Spleen (tissue), 11 donors: ENCODE measurements around the gene RIMS4. TPM values are rescaled to one million over a fixed set of nuclear protein-coding genes. Genes with fewer than 3 reads are reported as not detected.

Experiments
- DNase-seq: peaks from one replicate; pipeline ENCODE4 v3.0.0-alpha.2; 2020
- H3K27ac ChIP-seq, 8 donors: fragments of 200-600 bp; sonication (generic) in 7 of 8; 1 replicate in 4 of 8; 2 replicates in 4 of 8; pipeline versions ENCODE4 v1.5.0 to v1.8.0; 2016 to 2021; ENCODE audit warnings: inconsistent platforms in 4 of 8, mild to moderate bottlenecking in 4 of 8, moderate library complexity in 1 of 8
- H3K27me3 ChIP-seq, 7 donors: fragments of 200-600 bp; sonication (generic) in 6 of 7; replicated peaks in 1 of 7; 1 replicate in 4 of 7; 2 replicates in 3 of 7; pipeline versions ENCODE4 v1.5.0 to v1.8.0; 2016 to 2021; ENCODE audit warnings: inconsistent platforms in 3 of 7, mild to moderate bottlenecking in 1 of 7
- H3K36me3 ChIP-seq, 6 donors: fragments of 200-600 bp; sonication (generic) in 5 of 6; 1 replicate in 4 of 6; 2 replicates in 2 of 6; pipeline versions ENCODE4 v1.5.0 to v1.8.0; 2016 to 2021; ENCODE audit warnings: inconsistent platforms in 2 of 6
- H3K4me1 ChIP-seq, 6 donors: fragments of 200-600 bp; sonication (generic) in 5 of 6; 1 replicate in 3 of 6; 2 replicates in 3 of 6; pipeline versions ENCODE4 v1.5.0 to v1.8.0; 2016 to 2021; ENCODE audit warnings: inconsistent platforms in 3 of 6
- H3K4me3 ChIP-seq, 8 donors: fragments of 200-600 bp; sonication (generic) in 7 of 8; 1 replicate in 4 of 8; 2 replicates in 4 of 8; pipeline versions ENCODE4 v1.5.0 to v1.8.0; 2016 to 2021; ENCODE audit warnings: inconsistent platforms in 4 of 8, mild to moderate bottlenecking in 4 of 8, moderate library complexity in 2 of 8
- H3K9me3 ChIP-seq, 8 donors: fragments of 200-600 bp; sonication (generic) in 7 of 8; 1 replicate in 4 of 8; 2 replicates in 4 of 8; pipeline versions ENCODE4 v1.5.0 to v1.8.0; 2016 to 2021; ENCODE audit warnings: inconsistent platforms in 4 of 8
- CTCF ChIP-seq, 11 experiments: fragments of 200-600 bp in 7 of 11; fragments of 450-650 bp in 4 of 11; sonication (generic) in 4 of 11; IDR thresholded peaks in 8 of 11; conservative IDR thresholded peaks in 3 of 11; 1 replicate in 7 of 11; 2 replicates in 4 of 11; pipeline versions ENCODE4 v1.4.0 to v1.8.0; 2016 to 2021; ENCODE audit warnings: antibody characterized with exemption in 11 of 11, inconsistent platforms in 4 of 11, mild to moderate bottlenecking in 1 of 11
- POLR2A ChIP-seq, 3 donors: fragments of 450-650 bp; IDR thresholded peaks; one replicate each; pipeline ENCODE4 v1.5.1; 2017; ENCODE audit warnings: antibody characterized with exemption in 3 of 3, mild to moderate bottlenecking in 1 of 3
- POLR2AphosphoS5 ChIP-seq, 3 donors: sonication (generic); formaldehyde crosslinking; IDR thresholded peaks; one replicate each; pipeline ENCODE4 v1.5.1; 2017; ENCODE audit warnings: antibody characterized with exemption in 3 of 3
- WGBS, 5 donors: extraction: QIAGEN DNeasy Blood & Tissue Kit in 3 of 5; methylation state at CpG; one replicate each; pipeline versions ENCODE4 v1.1.5 to v1.1.7; 2013 to 2018; 5-methylcytosine and 5-hydroxymethylcytosine counted together
- intact Hi-C: fragments of 100-400 bp; cut with DNase I; formaldehyde crosslinking; loops from one replicate; pipeline ENCODE4 v1.15.0; 2023; ENCODE audit warnings: low total_unique reads
- polyA plus RNA-seq, 3 donors: library from polyadenylated mRNA; stranded (reverse); fragments of 200-250 nt; gene quantifications; one replicate each; pipeline ENCODE4 v1.2.1, GENCODE V29; 2013
- total RNA-seq, 7 donors: library from RNA; depleted of rRNA in 3 of 7; stranded (reverse); fragments of >200 nt in 3 of 7; fragmentation: NEBNext Ultra II Directional in 4 of 7; extraction: Animal tissue kit (Norgen Biotek cat#: 25700) in 4 of 7; gene quantifications; one replicate each; pipeline versions ENCODE4 v1.1.0 to v1.2.1, GENCODE V29; 2016 to 2021
- donor health status: healthy with polysubstance abuse.
- donor health status: DM: no; HTN: no; CAD: no; lungs with moderate emphysema.
- donor health status: DM: no; HTN: no; CAD: no.
- donor health status: Bipolar disorder and iron deficiency.
- donor health status: healthy.
- donor health status: DM: no; HTN: no; CAD: no.
- donor health status: DM: yes; HTN: yes; CAD: no.

The RIMS4 gene
- total and polyA plus RNA-seq, 10 donors: under 0.01 to 0.02 TPM; not detected in 8

GRCh38 chr20:44709380-44709779, 101.0 kb downstream of the RIMS4 start:
- H3K4me1 ChIP-seq: peaks cover 0 to 5% (median 2%) of the 10 kb centered on the region in 6 donors
- no peaks in the 10 kb centered on the region for H3K27me3 ChIP-seq
- no peak for DNase-seq
- 82 to 92% (median 86%) methylated on average over 11 of the region's 11 CpGs for WGBS, 5 donors
- H3K36me3 ChIP-seq: no peaks in the 10 kb centered on the region
- H3K4me3 ChIP-seq: no peak overlapping the region
- no peak for TF ChIP-seq POLR2AphosphoS5 (IDR thresholded peaks at IDR 0.05)
- TF ChIP-seq CTCF (IDR thresholded peaks at IDR 0.05 in 8 of 11, conservative IDR thresholded peaks at IDR 0.05 in 3 of 11): no peak
- TF ChIP-seq POLR2A (IDR thresholded peaks at IDR 0.05): no peak
- H3K27ac ChIP-seq: no peak overlapping the region
- intact Hi-C loops: no loop called here
- H3K9me3 ChIP-seq: no peaks in the 10 kb centered on the region

GRCh38 chr20:44707018-44707579, 103.2 kb downstream of the RIMS4 start:
- intact Hi-C loops: no loop called here
- H3K4me3 ChIP-seq: no peak overlapping the region
- TF ChIP-seq CTCF (IDR thresholded peaks at IDR 0.05 in 8 of 11, conservative IDR thresholded peaks at IDR 0.05 in 3 of 11) (no peak), POLR2A (IDR thresholded peaks at IDR 0.05) (no peak), POLR2AphosphoS5 (IDR thresholded peaks at IDR 0.05) (no peak)
- 86 to 96% (median 92%) methylated on average over 5 of the region's 5 CpGs for WGBS, 5 donors
- H3K4me1 ChIP-seq: peaks cover 3 to 20% (median 14%) of the 10 kb centered on the region in 6 donors
- no peak overlapping the region for H3K27ac ChIP-seq
- H3K36me3 ChIP-seq: no peaks in the 10 kb centered on the region
- no peak for DNase-seq
- no peaks in the 10 kb centered on the region for H3K9me3 ChIP-seq
- H3K27me3 ChIP-seq: peaks cover 0 to 7% (median 0%) of the 10 kb centered on the region in 7 donors

- Histone ChIP-seq H3K4me3 (no peak overlapping the region), H3K27me3 (peaks cover 0 to 7% (median 0%) of the 10 kb centered on the region in 7 donors), H3K36me3 (no peaks in the 10 kb centered on the region), H3K4me1 (peaks cover 3 to 24% (median 14%) of the 10 kb centered on the region in 6 donors), H3K27ac (no peak overlapping the region), H3K9me3 (no peaks in the 10 kb centered on the region)
- intact Hi-C loops: no loop called here
- 70 to 75% (median 71%) methylated on average over 7 to 10 of the region's 10 CpGs for WGBS, 5 donors
- TF ChIP-seq CTCF (IDR thresholded peaks at IDR 0.05 in 8 of 11, conservative IDR thresholded peaks at IDR 0.05 in 3 of 11): no peak
- no peak for TF ChIP-seq POLR2A (IDR thresholded peaks at IDR 0.05)
- no peak for TF ChIP-seq POLR2AphosphoS5 (IDR thresholded peaks at IDR 0.05)
- DNase-seq: no peak
These were observed 103.9 kb downstream of the RIMS4 start for GRCh38 chr20:44706301-44707017.

GRCh38 chr20:44705364-44706094, 104.8 kb downstream of the RIMS4 start:
- no peak for TF ChIP-seq POLR2AphosphoS5 (IDR thresholded peaks at IDR 0.05)
- TF ChIP-seq CTCF (IDR thresholded peaks at IDR 0.05 in 8 of 11, conservative IDR thresholded peaks at IDR 0.05 in 3 of 11): no peak
- no peak for TF ChIP-seq POLR2A (IDR thresholded peaks at IDR 0.05)
- Histone ChIP-seq H3K27ac (no peak overlapping the region), H3K9me3 (no peaks in the 10 kb centered on the region), H3K36me3 (no peaks in the 10 kb centered on the region), H3K4me3 (no peak overlapping the region), H3K4me1 (peaks cover 3 to 30% (median 14%) of the 10 kb centered on the region in 6 donors), H3K27me3 (peaks cover 0 to 7% (median 0%) of the 10 kb centered on the region in 7 donors)
- WGBS, 5 donors: 78 to 91% (median 81%) methylated on average over 4 of the region's 4 CpGs
- no peak for DNase-seq
- intact Hi-C loops: no loop called here
